Measurements from ENCODE around the gene EARS2. TPM values are rescaled to one million over a fixed set of nuclear protein-coding genes. Genes with fewer than 3 reads are reported as not detected.

The EARS2 gene
- polyA plus RNA-seq, 1 donor from 2014 or later: 22.2 TPM

DNA sequence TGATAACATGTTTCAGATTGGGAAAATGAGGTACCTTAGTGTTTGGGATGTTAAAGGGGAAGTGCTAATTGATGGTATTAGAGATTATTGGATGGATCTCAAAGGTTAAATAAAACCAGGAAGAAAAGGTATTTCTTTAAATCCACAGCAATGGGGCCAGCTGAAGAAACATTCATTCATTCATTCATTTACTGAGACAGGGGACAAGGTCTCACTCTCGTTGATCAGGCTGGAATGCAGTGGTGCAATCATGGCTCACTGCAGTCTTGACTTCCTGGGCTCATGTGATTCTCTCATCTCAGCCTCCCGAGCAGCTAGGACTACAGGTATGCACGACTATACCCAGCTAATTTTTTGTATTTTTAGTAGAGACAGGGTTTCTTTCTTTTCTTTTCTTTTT is 19.8 kb downstream of the EARS2 start:
- Histone ChIP-seq H3K27me3 (ENCODE audit: insufficient read depth, low read depth, low read length) (no peaks in the 10 kb centered on the region), H4K20me1 (ENCODE audit: insufficient read depth) (no peaks in the 10 kb centered on the region), H3K9ac (ENCODE audit: low read length) (no peak overlapping the region), H3K4me2 (ENCODE audit: low read length) (no peak overlapping the region), H3K36me3 (ENCODE audit: insufficient read depth, low read length) (no peaks in the 10 kb centered on the region), H3K79me2 (replicated peaks; ENCODE audit: insufficient read depth, low read length) (no peaks in the 10 kb centered on the region), H3F3A (ENCODE audit: insufficient read depth, low read length, poor library complexity, severe bottlenecking) (no peaks in the 10 kb centered on the region), H3K4me3 (ENCODE audit: low read length) (no peak overlapping the region), H3K9me3 (ENCODE audit: low read length) (no peaks in the 10 kb centered on the region), H2AFZ (ENCODE audit: low read depth, low read length) (no peak overlapping the region), H3K9me2 (ENCODE audit: insufficient read depth, low read length) (no peaks in the 10 kb centered on the region), H3K27ac (ENCODE audit: low read length) (no peak overlapping the region)
- TF ChIP-seq MXI1 (conservative IDR thresholded peaks at IDR 0.05; ENCODE audit: poor library complexity, severe bottlenecking) (no peak), TAF1 (IDR thresholded peaks at IDR 0.05; ENCODE audit: low read depth) (no peak), RAD21 (conservative IDR thresholded peaks at IDR 0.05) (no peak), CTCF (IDR thresholded peaks at IDR 0.05; ENCODE audit: poor library complexity, severe bottlenecking) (no peak), SMC3 (conservative IDR thresholded peaks at IDR 0.05; ENCODE audit: poor library complexity) (no peak), EZH2 (IDR thresholded peaks at IDR 0.05; ENCODE audit: borderline replicate concordance, insufficient read depth, low read length, poor library complexity, severe bottlenecking) (no peak), POLR2AphosphoS5 (IDR thresholded peaks at IDR 0.05) (no peak), EP300 (conservative IDR thresholded peaks at IDR 0.05; ENCODE audit: poor library complexity, severe bottlenecking) (no peak)
- TF ChIP-seq, protein P1, sequence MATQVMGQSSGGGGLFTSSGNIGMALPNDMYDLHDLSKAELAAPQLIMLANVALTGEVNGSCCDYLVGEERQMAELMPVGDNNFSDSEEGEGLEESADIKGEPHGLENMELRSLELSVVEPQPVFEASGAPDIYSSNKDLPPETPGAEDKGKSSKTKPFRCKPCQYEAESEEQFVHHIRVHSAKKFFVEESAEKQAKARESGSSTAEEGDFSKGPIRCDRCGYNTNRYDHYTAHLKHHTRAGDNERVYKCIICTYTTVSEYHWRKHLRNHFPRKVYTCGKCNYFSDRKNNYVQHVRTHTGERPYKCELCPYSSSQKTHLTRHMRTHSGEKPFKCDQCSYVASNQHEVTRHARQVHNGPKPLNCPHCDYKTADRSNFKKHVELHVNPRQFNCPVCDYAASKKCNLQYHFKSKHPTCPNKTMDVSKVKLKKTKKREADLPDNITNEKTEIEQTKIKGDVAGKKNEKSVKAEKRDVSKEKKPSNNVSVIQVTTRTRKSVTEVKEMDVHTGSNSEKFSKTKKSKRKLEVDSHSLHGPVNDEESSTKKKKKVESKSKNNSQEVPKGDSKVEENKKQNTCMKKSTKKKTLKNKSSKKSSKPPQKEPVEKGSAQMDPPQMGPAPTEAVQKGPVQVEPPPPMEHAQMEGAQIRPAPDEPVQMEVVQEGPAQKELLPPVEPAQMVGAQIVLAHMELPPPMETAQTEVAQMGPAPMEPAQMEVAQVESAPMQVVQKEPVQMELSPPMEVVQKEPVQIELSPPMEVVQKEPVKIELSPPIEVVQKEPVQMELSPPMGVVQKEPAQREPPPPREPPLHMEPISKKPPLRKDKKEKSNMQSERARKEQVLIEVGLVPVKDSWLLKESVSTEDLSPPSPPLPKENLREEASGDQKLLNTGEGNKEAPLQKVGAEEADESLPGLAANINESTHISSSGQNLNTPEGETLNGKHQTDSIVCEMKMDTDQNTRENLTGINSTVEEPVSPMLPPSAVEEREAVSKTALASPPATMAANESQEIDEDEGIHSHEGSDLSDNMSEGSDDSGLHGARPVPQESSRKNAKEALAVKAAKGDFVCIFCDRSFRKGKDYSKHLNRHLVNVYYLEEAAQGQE (IDR thresholded peaks at IDR 0.05; ENCODE audit: borderline replicate concordance): no peak

- Histone ChIP-seq H4K20me1 (ENCODE audit: insufficient read depth) (no peaks in the 10 kb centered on the region), H3K9me2 (ENCODE audit: insufficient read depth, low read length) (no peaks in the 10 kb centered on the region), H3F3A (ENCODE audit: insufficient read depth, low read length, poor library complexity, severe bottlenecking) (no peaks in the 10 kb centered on the region), H2AFZ (ENCODE audit: low read depth, low read length) (no peak overlapping the region), H3K9ac (ENCODE audit: low read length) (no peak overlapping the region), H3K79me2 (replicated peaks; ENCODE audit: insufficient read depth, low read length) (no peaks in the 10 kb centered on the region), H3K9me3 (ENCODE audit: low read length) (no peaks in the 10 kb centered on the region), H3K4me3 (ENCODE audit: low read length) (no peak overlapping the region), H3K27ac (ENCODE audit: low read length) (no peak overlapping the region), H3K4me2 (ENCODE audit: low read length) (no peak overlapping the region), H3K27me3 (ENCODE audit: insufficient read depth, low read depth, low read length) (no peaks in the 10 kb centered on the region), H3K36me3 (ENCODE audit: insufficient read depth, low read length) (no peaks in the 10 kb centered on the region)
- TF ChIP-seq SMC3 (conservative IDR thresholded peaks at IDR 0.05; ENCODE audit: poor library complexity): no peak
- no peak for TF ChIP-seq POLR2AphosphoS5 (IDR thresholded peaks at IDR 0.05)
- no peak for TF ChIP-seq MXI1 (conservative IDR thresholded peaks at IDR 0.05; ENCODE audit: poor library complexity, severe bottlenecking)
- no peak for TF ChIP-seq TAF1 (IDR thresholded peaks at IDR 0.05; ENCODE audit: low read depth)
- TF ChIP-seq EP300 (conservative IDR thresholded peaks at IDR 0.05; ENCODE audit: poor library complexity, severe bottlenecking): no peak
- no peak for TF ChIP-seq EZH2 (IDR thresholded peaks at IDR 0.05; ENCODE audit: borderline replicate concordance, insufficient read depth, low read length, poor library complexity, severe bottlenecking)
- TF ChIP-seq RAD21 (conservative IDR thresholded peaks at IDR 0.05): no peak
- no peak for TF ChIP-seq CTCF (IDR thresholded peaks at IDR 0.05; ENCODE audit: poor library complexity, severe bottlenecking)
- TF ChIP-seq, protein P1 (IDR thresholded peaks at IDR 0.05; ENCODE audit: borderline replicate concordance): no peak
Measured at GRCh38 chr16:23535901-23536300, 21.2 kb downstream of the EARS2 start.
